B cell (primary cell): ENCODE data around the gene BCL11A.

Experiments
- EZH2 ChIP-seq: IDR thresholded peaks from 2 replicates; pipeline ENCODE4 v1.6.1; 2012; ENCODE audit warnings: borderline replicate concordance, low read depth, mild to moderate bottlenecking, moderate library complexity, low read length; ENCODE audit not compliant: insufficient read depth, poor library complexity, severe bottlenecking
- TF ChIP-seq, protein P1 (sequence below): fragments of 200-600 bp; IDR thresholded peaks from one replicate; pipeline ENCODE4 v1.8.0; 2022; ENCODE audit warnings: antibody characterized with exemption, mild to moderate bottlenecking

DNA sequence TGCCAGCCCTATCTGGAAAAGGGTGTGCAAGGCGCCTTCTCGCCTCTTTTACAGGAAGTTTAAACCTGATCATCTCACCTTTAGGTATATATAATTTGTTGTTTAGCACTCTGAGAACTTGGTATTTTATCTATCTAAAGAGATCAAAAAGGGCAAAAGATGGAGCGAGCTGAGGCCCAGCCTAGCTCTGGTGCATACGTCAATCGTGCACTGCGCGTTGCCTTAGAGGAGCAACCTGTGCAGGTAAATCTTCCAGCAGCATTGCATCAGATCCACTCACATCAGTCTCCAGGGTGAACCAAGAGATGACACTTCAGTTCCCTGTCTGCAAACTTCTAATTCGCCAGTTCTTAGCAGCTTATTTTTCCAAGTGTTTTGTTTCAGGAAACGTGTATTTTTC, 15.4 kb downstream of the BCL11A start:
- TF ChIP-seq EZH2: no peak
- TF ChIP-seq, protein P1, sequence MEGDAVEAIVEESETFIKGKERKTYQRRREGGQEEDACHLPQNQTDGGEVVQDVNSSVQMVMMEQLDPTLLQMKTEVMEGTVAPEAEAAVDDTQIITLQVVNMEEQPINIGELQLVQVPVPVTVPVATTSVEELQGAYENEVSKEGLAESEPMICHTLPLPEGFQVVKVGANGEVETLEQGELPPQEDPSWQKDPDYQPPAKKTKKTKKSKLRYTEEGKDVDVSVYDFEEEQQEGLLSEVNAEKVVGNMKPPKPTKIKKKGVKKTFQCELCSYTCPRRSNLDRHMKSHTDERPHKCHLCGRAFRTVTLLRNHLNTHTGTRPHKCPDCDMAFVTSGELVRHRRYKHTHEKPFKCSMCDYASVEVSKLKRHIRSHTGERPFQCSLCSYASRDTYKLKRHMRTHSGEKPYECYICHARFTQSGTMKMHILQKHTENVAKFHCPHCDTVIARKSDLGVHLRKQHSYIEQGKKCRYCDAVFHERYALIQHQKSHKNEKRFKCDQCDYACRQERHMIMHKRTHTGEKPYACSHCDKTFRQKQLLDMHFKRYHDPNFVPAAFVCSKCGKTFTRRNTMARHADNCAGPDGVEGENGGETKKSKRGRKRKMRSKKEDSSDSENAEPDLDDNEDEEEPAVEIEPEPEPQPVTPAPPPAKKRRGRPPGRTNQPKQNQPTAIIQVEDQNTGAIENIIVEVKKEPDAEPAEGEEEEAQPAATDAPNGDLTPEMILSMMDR: no peak
